Naive B cell (primary cell): ENCODE results near the gene ATL2. TPM values are rescaled to one million over a fixed set of nuclear protein-coding genes. Genes with fewer than 3 reads are reported as not detected.
"Not testable (repeated sequence)": the region's sequence is repeated elsewhere in the genome, so short reads cannot be mapped to it uniquely, and the experiment has no call there.

Experiments used
- ATAC-seq, 2 donors: fragments of 150-1000 bp; cut with Tn5 transposase; 2 replicates each; pipeline ENCODE4 v1.10.0; 2021; ENCODE audit warnings: low read depth in 2 of 2, mild to moderate bottlenecking in 2 of 2, moderate library complexity in 2 of 2
- DNase-seq: peaks from one replicate; pipeline ENCODE4 v3.0.0; 2022
- H3K27ac Mint-ChIP-seq, 6 donors: one replicate each; pipeline ENCODE4 v1.8.0; 2020 to 2022; ENCODE audit warnings: mild to moderate bottlenecking in 6 of 6, mixed read lengths in 6 of 6, moderate library complexity in 5 of 6, inconsistent platforms in 2 of 6
- H3K27me3 Mint-ChIP-seq, 3 donors: one replicate each; pipeline ENCODE4 v1.8.0; 2021 to 2022; ENCODE audit warnings: mixed read lengths in 3 of 3, mild to moderate bottlenecking in 1 of 3
- H3K36me3 Mint-ChIP-seq, 2 donors: one replicate each; pipeline ENCODE4 v1.8.0; 2020 to 2022; ENCODE audit warnings: mixed read lengths in 2 of 2, inconsistent platforms in 1 of 2, mild to moderate bottlenecking in 1 of 2
- H3K4me1 Mint-ChIP-seq, 3 donors: one replicate each; pipeline ENCODE4 v1.8.0; 2020 to 2022; ENCODE audit warnings: mixed read lengths in 3 of 3, inconsistent platforms in 1 of 3, mild to moderate bottlenecking in 1 of 3, moderate library complexity in 1 of 3
- H3K4me3 Mint-ChIP-seq, 8 donors: one replicate each; pipeline ENCODE4 v1.8.0; 2020 to 2022; ENCODE audit warnings: mild to moderate bottlenecking in 8 of 8, mixed read lengths in 8 of 8, moderate library complexity in 8 of 8, inconsistent platforms in 2 of 8
- H3K9me3 Mint-ChIP-seq, 7 donors: one replicate each; pipeline ENCODE4 v1.8.0; 2020 to 2022; ENCODE audit warnings: mixed read lengths in 7 of 7, mild to moderate bottlenecking in 5 of 7, inconsistent platforms in 2 of 7, moderate library complexity in 1 of 7
- polyA plus RNA-seq, 6 donors: library from polyadenylated mRNA; unstranded; fragments of 300-500 nt; fragmentation: Illumina TruSeq; gene quantifications; one replicate each; pipeline ENCODE4 v1.2.3, GENCODE V29; 2021; ENCODE audit warnings: low read depth in 6 of 6

Gene ATL2
- polyA plus RNA-seq, 6 donors from 2014 or later, result 14.0 to 42.0 (median 22.6) TPM

DNA sequence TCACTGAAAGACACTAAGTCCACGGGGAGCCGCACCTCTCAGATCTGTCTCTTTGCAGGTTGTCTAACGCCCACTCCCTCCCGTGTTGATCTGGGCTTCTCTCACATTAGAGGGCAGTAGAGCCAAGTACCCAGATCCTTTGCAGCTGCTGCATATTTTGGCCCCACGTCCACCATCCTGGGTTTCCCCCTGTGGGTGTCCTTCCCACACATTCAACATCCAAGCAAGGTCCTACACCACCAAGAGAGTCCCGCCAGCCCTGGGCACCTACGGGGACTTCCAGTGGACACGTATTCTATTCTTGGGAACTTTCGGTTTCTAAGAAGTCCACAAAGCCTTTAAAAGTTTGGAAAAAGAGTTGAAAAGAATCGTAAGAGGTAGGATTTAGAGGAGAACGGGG, 116.6 kb downstream of the ATL2 start:
- Mint-ChIP-seq H3K4me1 (no peaks in the 10 kb centered on the region), H3K4me3 (no peak overlapping the region), H3K9me3 (peaks cover 0 to 1% (median 0%) of the 10 kb centered on the region in 7 donors), H3K27me3 (peaks cover 16 to 41% (median 40%) of the 10 kb centered on the region in 3 donors), H3K36me3 (no peaks in the 10 kb centered on the region), H3K27ac (no peak overlapping the region)
- DNase-seq (no peak), ATAC-seq (no peak)

DNA sequence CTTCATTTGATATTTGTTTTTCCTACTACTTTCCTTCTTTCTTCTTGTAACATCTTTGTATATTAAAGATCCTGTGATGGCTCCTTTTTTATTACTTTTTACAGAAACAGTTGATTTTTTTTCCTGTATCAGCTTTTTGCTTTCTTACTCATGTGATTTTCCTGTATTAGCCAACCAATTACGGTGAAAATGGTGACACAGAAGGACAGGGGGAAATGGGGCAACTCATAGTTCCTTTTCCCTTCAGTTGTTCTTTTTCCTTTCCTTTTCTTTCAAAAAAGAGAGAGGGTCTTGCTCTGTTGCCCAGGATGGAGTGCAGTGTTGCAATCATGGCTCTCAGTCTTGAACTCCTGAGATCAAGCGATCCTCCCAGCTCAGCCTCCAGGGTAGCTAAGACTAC, 117.8 kb downstream of the ATL2 start:
- peaks cover 0 to 3% (median 0%) of the 10 kb centered on the region in 7 donors for H3K9me3 Mint-ChIP-seq
- ATAC-seq, result no peak
- H3K4me1 Mint-ChIP-seq, result no peaks in the 10 kb centered on the region
- no peak overlapping the region for H3K27ac Mint-ChIP-seq
- peaks cover 16 to 40% (median 40%) of the 10 kb centered on the region in 3 donors for H3K27me3 Mint-ChIP-seq
- H3K4me3 Mint-ChIP-seq, result no peak overlapping the region
- DNase-seq, result no peak
- no peaks in the 10 kb centered on the region for H3K36me3 Mint-ChIP-seq

DNA sequence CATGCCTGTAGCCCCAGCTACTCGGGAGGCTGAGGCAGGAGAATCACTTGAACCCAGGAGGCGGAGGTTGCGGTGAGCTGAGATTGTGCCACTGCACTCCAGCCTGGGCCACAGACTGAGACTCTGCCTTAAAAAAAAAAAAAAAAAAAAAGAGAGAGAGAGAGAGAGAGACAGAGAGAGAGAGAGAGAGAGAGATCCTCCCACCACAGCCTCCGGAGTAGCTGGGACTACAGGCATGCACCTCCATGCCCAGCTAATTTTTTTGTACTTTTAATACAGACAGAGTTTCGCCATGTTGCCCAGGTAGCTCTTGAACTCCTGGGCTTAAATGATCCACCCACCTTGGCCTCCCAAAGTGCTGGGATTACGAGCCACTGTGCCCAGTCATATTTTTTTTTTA, 119.4 kb downstream of the ATL2 start:
- not testable (repeated sequence) for DNase-seq, H3K9me3 Mint-ChIP-seq, H3K4me3 Mint-ChIP-seq, ATAC-seq, H3K36me3 Mint-ChIP-seq, H3K27ac Mint-ChIP-seq, H3K4me1 Mint-ChIP-seq
- H3K27me3 Mint-ChIP-seq, result peaks cover 10 to 32% (median 25%) of the 10 kb centered on the region in 3 donors

DNA sequence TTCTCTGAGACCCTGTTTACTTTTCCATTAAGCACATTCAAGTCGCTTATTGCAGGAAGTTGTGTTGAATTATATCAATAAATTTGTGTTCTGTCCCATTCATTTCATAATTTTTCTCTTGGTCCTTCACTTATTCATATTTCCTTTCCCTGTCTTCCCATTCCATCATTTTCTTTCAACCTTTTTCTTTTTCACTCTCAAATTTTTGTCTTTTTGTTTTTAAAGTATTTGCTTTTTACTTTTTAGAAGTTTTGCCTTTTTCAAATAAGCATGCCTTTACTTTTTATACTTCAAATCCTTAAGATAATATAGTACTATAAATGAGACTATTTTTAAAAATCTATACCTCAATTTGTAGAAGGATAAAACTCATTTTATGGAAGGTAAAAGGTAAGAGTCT, 120.5 kb downstream of the ATL2 start:
- peaks cover 0 to 3% (median 0%) of the 10 kb centered on the region in 7 donors for H3K9me3 Mint-ChIP-seq

DNA sequence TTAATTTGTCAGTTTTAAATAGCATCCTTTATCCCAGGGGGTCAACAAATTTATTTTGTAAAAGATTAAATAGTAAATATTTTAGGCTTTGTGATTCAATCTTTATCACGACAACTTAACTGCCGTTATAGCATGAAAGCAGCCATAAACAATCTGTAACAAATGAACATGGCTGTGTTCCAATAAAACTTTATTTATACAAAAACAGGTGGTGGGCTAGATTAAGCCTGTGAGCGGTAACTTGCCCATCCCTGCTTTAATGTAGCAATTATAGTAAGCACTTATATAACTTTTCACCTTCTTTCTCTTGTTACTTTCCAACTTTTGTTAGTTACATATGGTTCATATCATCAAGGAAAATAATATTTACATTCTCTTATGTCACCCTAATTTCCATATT, 121.9 kb downstream of the ATL2 start:
- ATAC-seq, result no peak
- no peak overlapping the region for H3K27ac Mint-ChIP-seq
- H3K36me3 Mint-ChIP-seq, result no peaks in the 10 kb centered on the region

More for the DNA sequence above, 120.5 kb downstream of the ATL2 start:
- ATAC-seq (no peak), DNase-seq (no peak)
- Mint-ChIP-seq H3K27me3 (peaks cover 14 to 22% (median 20%) of the 10 kb centered on the region in 3 donors), H3K4me1 (no peaks in the 10 kb centered on the region), H3K27ac (no peak overlapping the region), H3K36me3 (no peaks in the 10 kb centered on the region), H3K4me3 (no peak overlapping the region)

DNA sequence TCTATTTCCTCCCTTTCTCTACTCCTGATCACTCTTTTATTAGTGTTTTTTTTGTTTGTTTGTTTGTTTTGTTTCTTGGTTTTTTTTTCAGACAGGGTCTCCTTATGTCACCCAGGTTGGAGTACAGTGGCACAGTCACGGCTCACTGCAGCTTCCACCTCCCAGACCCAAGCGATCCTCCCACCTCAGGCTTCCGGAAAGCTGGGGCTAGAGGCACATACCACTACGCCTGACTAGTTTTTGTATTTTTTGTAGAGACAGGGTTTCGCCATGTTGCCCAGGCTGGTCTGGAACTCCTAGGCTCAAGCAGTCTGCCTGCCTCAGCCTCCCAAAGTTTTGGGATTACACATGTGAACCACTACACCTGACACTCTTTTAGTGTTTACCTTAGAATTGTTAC, 122.3 kb downstream of the ATL2 start:
- Mint-ChIP-seq H3K36me3 (no peaks in the 10 kb centered on the region), H3K27me3 (peaks cover 7 to 14% (median 11%) of the 10 kb centered on the region in 3 donors), H3K4me3 (no peak overlapping the region), H3K9me3 (peaks cover 0 to 3% (median 0%) of the 10 kb centered on the region in 7 donors), H3K27ac (no peak overlapping the region), H3K4me1 (no peaks in the 10 kb centered on the region)
- DNase-seq, result no peak
- ATAC-seq, result no peak

More for the DNA sequence above, 121.9 kb downstream of the ATL2 start:
- Mint-ChIP-seq H3K9me3 (peaks cover 0 to 3% (median 0%) of the 10 kb centered on the region in 7 donors), H3K4me3 (no peak overlapping the region), H3K4me1 (no peaks in the 10 kb centered on the region), H3K27me3 (peaks cover 8 to 12% (median 10%) of the 10 kb centered on the region in 3 donors)
- DNase-seq, result no peak

DNA sequence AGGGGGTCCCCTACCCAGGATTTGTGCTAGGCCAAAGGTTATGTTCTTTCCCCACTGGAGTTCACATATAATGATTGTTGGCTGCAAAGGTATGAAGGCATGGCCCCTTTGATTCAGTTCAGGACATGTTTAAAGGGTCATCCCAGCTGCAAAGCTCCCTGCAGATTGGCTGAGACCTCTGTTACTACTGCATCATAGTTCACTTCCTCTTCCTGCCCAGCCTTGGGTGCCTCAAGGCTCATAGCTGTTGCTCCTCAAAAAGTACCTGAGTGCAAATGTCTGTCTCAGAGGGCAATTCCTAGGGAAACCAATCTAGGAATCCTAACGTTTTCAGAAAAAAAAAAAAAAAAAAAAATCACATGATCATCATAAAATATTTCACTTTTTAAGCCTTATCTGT, 125.1 kb downstream of the ATL2 start:
- ATAC-seq (no peak), DNase-seq (no peak)
- Mint-ChIP-seq H3K4me1 (no peaks in the 10 kb centered on the region), H3K36me3 (no peaks in the 10 kb centered on the region), H3K9me3 (peaks cover 0 to 3% (median 0%) of the 10 kb centered on the region in 7 donors), H3K27me3 (peaks cover 0 to 10% (median 4%) of the 10 kb centered on the region in 3 donors), H3K4me3 (no peak overlapping the region), H3K27ac (no peak overlapping the region)

DNA sequence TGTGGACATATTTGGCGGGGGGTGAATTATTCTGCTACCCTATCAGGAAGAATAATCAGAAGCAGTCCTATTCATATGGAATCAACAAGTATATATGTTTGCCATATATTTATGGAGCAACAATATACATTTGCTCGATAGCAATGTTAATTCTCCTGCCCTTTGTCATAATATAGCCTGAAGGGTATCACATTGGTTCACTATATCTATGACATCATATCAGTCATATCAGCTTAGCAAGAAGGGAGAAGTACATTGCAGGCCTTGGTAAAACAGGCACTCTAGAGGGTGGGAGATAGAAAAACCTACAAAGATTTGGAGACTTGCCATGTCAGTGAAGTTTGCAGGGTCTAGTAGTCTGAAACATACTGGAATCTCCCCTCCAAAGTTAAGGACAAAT, 128.4 kb downstream of the ATL2 start:
- Mint-ChIP-seq H3K27me3 (peaks cover 0 to 10% (median 0%) of the 10 kb centered on the region in 3 donors), H3K4me3 (no peak overlapping the region)

DNA sequence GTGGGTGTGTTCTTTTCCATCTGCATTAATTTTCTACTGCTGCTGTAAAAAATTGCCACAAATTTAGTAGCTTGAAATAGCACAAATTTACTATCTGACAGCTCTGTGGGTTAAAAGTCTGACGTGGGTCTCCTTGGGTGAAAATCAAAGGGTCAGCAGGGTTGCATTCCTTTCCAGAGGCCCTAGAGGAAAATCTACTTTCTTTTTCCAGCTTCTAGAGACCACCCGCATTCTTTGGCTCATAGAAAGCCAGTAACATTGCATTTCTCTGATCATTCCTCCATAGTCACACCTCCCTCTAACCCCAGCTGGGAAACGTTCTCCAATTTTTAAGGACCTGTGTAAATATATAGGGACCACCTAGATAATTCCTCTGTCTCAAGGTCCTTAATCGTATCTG, 128.8 kb downstream of the ATL2 start:
- Mint-ChIP-seq H3K27ac (no peak overlapping the region), H3K36me3 (no peaks in the 10 kb centered on the region), H3K9me3 (peaks cover 0 to 2% (median 0%) of the 10 kb centered on the region in 7 donors), H3K4me3 (no peak overlapping the region), H3K27me3 (peaks cover 0 to 10% (median 0%) of the 10 kb centered on the region in 3 donors), H3K4me1 (no peaks in the 10 kb centered on the region)
- ATAC-seq (no peak), DNase-seq (no peak)

More for the DNA sequence above, 128.4 kb downstream of the ATL2 start:
- H3K9me3 Mint-ChIP-seq, result peaks cover 0 to 2% (median 0%) of the 10 kb centered on the region in 7 donors
- no peak overlapping the region for H3K27ac Mint-ChIP-seq
- H3K4me1 Mint-ChIP-seq, result no peaks in the 10 kb centered on the region
- DNase-seq (no peak), ATAC-seq (no peak)
- no peaks in the 10 kb centered on the region for H3K36me3 Mint-ChIP-seq

DNA sequence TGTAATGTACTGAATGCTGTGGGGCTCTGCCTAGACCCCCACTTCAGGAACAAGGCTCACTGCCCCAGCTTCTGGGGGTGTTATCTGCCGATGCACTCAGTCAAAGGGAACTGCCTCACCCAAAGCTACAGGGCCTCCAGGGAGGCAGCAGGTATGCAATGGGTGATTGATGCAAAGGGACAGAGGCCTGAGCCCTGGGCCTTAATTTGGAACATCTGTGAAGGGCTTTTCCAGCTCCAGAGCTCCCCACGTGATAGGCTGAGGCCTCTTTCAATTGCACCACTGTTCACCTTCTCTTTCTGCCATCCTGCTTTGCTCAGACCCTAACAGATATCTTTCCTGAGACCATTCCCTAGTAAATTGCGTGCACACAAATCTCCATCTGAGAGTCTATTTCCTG, 131.0 kb downstream of the ATL2 start:
- peaks cover 0 to 9% (median 5%) of the 10 kb centered on the region in 3 donors for H3K27me3 Mint-ChIP-seq
- H3K27ac Mint-ChIP-seq, result peak overlapping the region in 1 of 6 donors; percentile 10
- no peaks in the 10 kb centered on the region for H3K4me1 Mint-ChIP-seq
- no peaks in the 10 kb centered on the region for H3K9me3 Mint-ChIP-seq
- H3K36me3 Mint-ChIP-seq, result no peaks in the 10 kb centered on the region
- no peak overlapping the region for H3K4me3 Mint-ChIP-seq
- DNase-seq (no peak), ATAC-seq (no peak)

DNA sequence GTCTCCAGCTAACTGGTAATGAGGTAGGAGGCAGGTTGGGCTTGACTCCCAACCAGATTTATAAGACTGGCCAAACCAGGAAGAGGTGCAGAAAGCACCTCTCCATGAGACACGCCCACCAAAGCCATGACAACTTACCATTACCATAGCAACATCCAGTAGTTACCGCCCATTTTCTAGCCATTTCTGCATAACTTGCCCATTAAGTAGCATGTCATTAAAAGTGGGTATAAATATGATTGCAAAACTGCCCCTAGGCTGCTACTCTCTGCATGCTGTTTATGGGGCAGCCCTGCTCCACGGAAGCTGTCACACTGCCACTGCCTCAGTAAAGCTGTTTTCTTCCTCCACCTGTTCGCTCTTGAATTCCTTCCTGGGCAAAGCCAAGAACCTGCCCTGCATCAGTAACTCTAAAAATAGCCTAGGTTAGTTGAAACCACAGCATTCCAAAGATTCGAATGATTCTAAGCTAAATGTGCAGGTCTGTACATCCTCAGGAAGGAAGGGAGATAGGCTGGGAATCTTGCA, 131.9 kb downstream of the ATL2 start:
- Mint-ChIP-seq H3K4me1 (no peaks in the 10 kb centered on the region), H3K4me3 (no peak overlapping the region), H3K27me3 (peaks cover 0 to 9% (median 5%) of the 10 kb centered on the region in 3 donors), H3K36me3 (no peaks in the 10 kb centered on the region), H3K9me3 (no peaks in the 10 kb centered on the region), H3K27ac (no peak overlapping the region)
- no peak for ATAC-seq
- no peak for DNase-seq

DNA sequence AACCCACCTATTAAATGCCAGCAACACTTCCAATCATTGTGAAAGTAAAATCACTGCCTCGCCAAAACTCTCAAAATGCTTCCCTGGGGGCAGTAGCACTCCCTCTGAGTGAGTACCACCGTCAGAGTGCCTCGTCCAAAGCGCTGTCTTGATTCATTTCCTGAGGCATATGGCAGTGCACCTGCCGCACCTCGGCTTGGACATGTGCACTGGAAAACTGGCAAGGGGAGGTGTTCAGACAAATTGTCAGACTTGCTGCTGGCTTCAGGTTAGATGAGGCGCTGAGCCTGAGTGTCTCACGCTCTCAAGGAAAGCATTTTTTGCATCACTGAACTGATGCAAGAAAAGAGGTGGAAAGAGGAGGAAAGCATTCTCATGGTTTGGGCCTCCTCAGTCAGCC, 132.8 kb downstream of the ATL2 start:
- Mint-ChIP-seq H3K4me3 (no peak overlapping the region), H3K27ac (peak overlapping the region in 1 of 6 donors; percentile 34), H3K9me3 (no peaks in the 10 kb centered on the region), H3K27me3 (peaks cover 0 to 9% (median 0%) of the 10 kb centered on the region in 3 donors), H3K36me3 (no peaks in the 10 kb centered on the region), H3K4me1 (no peaks in the 10 kb centered on the region)
- no peak for ATAC-seq
- DNase-seq, result no peak
